HG03066 (cell line): Measurements from ENCODE around the gene ZNF335.
"Not testable (repeated sequence)": the region's sequence is repeated elsewhere in the genome, so short reads cannot be mapped to it uniquely, and the experiment has no call there.

Source experiments
- ATAC-seq: cut with Tn5 transposase; IDR thresholded peaks from one replicate; pipeline ENCODE4 v1.9.1; 2021; ENCODE audit warnings: low read depth; ENCODE audit not compliant: unreplicated experiment

Gene ZNF335

DNA sequence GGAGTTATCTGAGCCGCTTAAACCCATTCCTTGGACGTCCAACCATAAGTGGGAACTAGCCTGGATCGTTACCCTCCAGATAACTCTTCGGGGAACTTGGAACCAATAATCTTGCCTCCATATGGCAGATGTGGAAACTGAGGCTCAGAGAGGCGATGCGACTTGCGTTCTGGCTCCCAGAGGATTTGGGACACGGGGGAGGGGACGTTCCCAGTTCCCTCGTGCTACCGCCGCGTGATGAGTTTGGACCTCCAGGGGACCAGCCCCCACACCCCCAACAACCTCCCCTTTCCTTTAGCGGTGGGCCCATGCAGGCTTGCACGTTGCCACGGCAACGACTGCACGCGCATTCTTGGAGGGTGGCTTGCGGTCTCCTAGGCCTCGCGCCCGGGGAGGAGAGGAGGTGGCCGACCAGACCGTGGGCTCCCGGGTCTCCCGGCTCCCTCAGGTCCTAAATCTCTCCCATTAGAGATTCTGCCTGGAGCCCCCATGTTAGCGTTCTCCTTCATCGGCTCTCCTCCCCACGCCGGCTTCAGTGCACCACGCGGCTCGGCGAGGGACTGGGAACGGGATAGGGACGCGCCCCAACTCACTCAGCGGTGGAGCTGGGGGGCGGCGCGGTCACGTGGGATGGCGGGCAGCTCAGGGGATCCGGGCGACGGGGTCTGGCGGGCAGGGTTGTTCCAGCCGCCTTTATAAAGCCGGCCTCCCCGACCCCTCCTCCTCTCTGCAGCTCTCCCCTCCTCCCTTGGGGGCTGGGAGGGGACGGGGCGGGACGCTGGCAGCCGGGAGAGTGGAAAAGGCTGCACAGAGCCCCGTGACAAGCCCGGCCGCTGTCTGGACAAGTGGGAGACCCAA is 60.3 kb downstream of the ZNF335 start, which contains the start of gene PLTP:
PLTP (minus strand) TSS at position 670 of the 858 bp plus-strand sequence. CDS start 703 bp downstream, outside the sequence.
- no peak for ATAC-seq

DNA sequence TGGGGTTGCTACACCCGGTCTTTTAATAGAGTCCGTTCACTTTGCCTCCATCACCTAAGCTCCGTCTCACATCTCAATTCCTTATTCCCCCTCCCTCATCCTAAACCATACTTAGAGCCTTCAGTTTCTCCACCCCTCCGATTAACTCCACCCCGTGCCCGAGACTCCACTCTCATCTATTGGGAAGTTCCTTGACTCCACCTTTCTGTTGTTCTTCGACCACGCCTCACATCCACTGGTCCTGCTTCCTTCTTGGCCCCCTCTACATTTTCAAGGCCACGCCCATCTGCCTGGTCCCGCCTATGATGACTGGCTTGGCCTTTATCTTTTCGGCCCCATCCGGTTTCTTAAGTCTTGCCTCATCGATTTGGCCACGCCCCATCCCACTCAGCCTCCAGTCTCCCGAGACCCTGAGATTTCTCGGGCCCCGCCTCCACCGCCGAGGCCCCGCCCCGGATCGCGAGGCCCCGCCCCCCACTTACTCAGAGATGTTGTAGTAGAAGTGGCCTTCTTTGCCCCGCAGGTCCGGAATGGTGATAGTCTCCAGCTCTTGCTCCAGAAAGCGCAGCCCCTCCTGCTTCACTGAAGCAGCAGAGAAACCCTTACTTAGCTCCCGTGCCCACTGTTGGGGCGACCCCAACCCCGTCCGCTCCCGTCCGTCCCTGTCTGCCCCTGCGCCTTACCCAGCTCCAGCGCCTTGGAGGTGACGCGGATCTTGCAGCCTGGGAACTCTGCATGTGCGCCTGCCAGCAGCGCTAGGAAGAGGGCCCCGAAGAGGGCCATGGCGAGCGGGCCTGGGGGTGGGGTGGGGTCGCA is 61.1 kb downstream of the ZNF335 start:
- ATAC-seq = peak; percentile 85

DNA sequence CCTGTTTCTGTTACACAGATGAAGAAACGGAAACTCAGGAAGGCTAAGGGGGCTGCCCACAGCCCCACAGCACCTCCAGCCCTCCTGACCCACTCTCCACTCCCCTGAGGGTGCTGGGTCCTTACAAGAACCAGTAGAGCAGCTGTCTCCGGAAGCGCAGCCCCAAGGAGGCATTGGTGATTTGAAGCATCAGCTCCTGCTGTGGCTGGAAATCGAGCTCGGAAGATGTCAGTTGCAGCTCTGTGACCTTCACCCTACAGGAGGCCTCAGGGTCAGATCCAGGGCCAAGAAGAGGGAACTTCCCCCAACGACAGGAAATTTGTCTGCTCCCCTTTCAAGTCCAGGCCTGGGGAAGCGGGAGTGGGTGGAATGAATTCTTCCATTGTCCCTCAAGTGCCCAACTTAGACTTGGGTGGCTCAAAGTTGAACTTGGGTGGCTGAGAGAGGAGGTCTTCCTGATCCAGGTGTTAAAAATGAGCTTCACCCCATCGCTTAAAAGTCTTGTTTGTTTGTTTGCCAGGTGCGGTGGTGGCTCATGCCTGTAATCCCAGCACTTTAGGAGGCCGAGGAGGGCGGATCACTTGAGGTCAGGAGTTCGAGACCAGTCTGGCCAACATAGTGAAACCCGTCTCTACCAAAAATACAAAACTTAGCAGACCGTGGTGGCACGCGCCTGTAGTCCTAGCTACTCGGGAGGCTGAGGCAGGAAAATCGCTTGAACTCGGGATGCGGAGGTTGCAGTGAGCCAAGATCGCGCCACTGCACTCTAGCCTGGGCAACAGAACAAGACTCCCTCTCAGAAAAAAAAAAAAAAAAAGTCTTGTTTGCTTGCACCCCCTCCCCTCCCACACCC is 62.0 kb downstream of the ZNF335 start:
- no peak for ATAC-seq

DNA sequence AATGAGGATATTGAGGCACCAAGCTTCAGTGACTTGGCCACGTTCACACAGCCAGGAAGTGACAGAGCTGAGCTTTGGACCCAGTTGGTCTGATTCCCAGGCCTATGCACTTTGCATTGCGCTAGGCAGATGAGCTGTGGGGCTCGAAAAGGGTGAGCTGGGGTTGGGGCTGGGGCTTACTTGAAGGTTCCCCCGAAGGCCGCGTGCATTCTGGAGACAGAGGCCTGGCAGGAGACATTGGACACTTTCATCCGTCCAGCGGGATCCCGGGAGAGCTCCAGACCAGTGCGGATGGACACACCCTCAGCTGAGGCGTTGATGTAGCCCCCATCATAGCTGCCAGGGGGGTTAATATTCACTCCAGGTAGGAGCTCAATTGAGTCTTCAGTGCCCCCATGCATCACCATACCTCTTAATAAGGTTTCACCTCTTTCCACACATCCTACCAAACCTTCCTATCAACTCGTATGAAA is 62.6 kb downstream of the ZNF335 start:
- ATAC-seq = no peak

DNA sequence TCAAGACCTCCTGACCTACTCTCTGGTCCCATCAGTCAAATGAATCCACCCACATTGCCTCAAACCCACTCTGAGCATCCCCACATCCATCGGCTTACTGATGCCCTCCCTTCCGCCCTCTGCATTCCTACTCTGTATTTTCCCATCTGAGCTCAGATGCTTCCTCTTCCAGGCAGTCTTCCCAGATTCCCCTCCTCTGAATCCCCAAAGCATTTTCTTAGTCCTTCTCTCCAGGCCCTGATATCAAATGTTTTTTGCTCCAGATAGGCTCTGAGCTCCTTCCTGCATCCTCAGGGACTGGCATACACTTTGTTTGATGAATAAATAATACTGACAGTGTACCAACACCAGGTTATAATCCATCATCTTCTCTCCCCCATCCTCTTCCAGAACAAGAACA is 63.9 kb downstream of the ZNF335 start:
- ATAC-seq = no peak

DNA sequence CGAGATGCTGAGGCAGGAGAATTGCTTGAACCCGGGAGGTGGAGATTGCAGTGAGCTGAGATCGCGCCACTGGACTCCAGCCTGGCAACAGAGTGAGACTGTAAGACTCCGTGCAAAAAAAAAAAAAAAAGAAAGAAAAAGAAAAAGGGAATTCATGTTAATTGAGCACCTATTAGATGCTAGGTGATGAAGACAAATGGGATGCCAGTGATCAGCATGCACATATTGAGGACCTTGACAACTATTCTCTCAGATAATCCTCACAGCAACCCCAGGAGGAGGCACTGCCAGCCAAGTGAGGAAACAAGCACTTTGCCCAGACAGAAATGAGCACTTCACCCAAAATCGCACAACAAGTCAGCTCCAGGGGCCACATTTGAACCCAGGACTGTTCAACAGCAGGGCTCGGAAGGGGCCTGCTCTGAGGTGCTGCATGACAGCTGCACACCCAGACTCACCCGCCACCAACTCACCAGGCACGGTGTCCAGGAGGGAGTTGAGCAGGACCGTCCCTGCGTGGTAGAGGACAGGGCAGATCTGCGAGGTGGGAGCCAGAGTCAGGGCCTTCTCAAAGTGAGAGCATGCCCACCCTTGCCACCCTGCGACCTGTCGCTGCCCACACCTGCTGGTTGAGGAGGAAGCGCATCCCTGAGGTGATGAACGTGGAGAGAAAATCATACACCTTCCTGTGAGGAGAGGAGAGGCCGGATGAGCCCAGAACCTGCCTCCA is 64.6 kb downstream of the ZNF335 start:
- no peak for ATAC-seq

DNA sequence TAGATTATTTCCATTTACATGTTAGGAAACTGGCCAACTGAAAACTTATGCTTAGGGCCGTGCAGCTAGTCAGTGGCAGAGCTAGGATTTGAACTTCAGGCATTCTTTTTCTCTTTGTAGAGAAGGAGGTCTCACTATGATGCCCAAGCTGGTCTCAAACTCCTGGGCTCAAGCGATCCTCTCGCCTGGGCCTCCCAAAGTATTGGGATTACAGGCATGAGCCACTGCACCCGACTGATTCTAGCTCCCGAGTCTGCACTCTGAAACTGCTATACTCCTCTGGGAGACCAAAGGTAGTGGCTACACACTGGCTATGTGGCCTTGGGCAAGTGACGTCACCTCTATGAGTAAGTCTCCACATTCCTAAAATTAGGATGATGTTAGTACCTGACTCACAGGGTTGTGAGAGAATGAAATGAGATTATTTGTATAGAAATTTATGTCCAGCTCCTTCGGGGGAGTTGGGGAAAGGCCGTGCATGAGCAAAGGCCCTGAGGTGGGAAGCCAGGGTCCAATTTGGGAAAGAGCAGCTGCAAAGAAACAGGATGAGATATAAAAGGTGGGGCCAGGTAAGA is 66.4 kb downstream of the ZNF335 start:
- ATAC-seq = no peak

DNA sequence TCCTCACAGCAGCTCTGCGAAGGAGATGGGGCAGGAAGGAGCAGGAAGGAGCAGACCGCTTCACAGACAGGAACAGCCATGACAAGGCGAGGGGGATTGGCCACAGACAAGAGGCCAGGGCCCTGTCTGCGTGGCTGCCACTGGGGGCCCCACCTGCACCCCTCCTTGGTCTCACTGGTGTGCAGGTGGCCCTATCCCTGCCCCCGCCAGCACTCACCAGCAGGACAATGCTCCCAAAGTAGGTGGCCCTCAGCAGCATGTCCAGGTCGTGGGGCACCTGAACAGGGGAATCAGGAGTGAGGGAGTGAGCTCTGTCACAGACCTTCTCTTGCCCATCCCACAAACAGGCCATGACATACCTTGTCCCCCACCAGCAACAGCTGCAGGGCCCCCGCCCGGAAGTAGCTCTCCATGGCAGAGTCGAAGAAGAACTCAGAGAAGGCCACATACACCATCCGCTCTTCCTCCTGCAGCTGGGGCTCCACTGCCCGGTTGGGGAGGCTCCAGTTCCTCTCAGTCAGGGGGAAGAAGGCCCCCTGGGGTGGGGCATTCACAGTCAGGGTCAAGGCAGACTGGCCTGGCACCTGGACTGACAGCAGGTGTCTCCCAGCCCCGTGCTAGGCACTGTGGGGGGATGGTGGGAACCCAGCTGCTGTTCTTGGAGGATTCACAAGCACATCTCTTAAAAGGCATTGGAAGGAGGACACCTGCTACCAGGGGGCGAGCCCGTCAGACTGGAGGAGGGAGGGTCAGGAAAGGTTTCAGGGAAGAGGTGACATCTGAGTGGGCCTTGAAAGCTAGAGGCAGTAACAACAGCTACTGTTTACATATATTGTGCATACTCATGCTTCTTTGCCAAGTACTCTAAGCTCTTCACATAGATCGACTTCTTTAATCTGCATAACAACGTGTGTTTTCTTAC is 67.2 kb downstream of the ZNF335 start:
- no peak for ATAC-seq

DNA sequence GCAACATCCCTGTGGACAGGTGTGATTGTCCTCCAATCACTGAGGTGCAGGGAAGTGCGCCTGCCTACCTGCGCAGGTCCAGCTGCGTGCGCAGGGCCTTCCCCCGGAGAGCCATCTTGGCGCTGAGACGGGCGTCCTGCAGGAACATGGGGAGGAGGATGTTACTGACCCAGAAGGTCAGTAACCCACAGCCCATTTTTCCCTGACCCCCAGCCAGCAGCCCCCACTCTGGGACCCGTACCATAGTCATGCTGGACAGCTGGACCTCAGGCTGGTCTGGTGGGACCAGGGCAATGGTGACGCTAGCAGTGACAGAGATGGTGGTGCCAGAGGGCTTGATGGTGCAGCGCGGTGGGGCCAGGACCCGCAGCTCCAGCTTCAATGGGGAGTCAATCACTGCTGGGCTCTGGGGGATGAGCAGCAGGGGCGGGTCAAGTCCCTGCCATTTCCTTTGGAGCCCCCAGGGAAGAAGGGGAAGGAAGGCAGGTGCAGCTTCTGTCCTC is 69.8 kb downstream of the ZNF335 start:
- ATAC-seq = no peak

DNA sequence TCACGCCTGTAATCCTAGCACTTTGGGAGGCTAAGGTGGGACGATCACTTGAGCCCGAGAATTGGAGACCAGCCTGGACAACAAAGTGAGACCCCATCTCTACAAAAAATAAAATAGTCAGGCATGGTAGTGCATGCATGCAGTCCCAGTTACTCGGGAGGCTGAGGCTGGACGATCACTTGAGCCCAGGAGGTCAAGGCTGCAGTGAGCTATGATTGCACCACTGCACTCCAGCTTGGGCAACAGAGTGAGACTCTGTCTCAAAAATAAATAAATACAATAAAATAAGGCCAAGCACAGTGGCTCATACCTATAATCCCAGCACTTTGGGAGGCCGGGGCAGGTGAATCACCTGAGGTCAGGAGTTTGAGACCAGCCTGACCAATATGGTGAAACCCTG is 70.7 kb downstream of the ZNF335 start:
- ATAC-seq = not testable (repeated sequence)

DNA sequence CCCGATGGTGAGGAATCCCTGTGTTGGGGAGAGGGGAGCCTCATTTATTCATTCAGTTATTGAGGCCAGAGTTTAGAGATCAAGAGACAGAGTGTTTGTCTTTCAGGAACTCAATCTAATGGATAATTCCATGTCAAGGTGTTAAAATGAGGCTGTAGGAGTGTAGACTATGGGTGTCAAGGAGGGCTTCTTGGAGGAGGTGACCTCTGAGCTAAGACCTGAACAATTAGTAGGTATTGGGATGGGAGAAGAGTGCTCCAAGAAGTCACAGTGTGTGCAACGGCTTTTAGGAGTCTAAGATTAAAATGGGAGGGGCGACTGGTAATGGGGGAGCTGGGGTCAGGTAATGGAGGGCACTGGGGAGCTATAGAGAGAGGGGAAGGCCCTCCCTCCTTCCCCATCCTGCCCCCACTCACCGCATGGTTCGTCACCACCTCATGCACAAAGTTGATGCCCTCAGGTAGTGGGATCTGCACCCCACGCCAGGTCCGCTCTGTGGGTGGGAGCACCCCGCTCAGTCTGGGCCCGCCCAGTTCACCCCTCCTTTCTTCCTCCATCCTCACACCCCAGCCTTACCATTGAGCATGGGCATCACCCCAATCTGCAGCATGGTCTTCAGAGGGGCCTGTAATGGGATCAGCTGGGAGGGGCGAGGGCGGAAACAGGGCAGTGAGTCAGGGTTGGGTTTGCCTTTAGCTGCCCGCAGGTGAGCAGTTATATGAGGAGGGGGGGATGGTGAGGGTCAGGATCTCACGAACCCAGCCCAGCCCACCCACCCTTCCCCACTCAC is 72.8 kb downstream of the ZNF335 start:
- no peak for ATAC-seq
